Sigmoid colon (tissue), 7 donors: Measurements from ENCODE around the gene ANXA2R. TPM values are rescaled to one million over a fixed set of nuclear protein-coding genes. Genes with fewer than 3 reads are reported as not detected.

Source experiments
- DNase-seq: peaks from one replicate; pipeline ENCODE4 v3.0.0-alpha.2; 2019
- H3K27ac ChIP-seq, 4 donors: fragments of 200-600 bp; sonication (generic); one replicate each; pipeline ENCODE4 v1.5.1; 2016 to 2019; ENCODE audit warnings: mild to moderate bottlenecking in 1 of 4
- H3K27me3 ChIP-seq, 3 donors: fragments of 200-600 bp; sonication (generic); one replicate each; pipeline ENCODE4 v1.5.1; 2019; ENCODE audit warnings: mild to moderate bottlenecking in 1 of 3
- H3K36me3 ChIP-seq, 4 donors: fragments of 200-600 bp; sonication (generic); one replicate each; pipeline ENCODE4 v1.5.1; 2016 to 2019
- H3K4me1 ChIP-seq, 4 donors: fragments of 200-600 bp; sonication (generic); one replicate each; pipeline ENCODE4 v1.5.1; 2017 to 2019
- H3K4me3 ChIP-seq, 4 donors: fragments of 200-600 bp; sonication (generic); one replicate each; pipeline ENCODE4 v1.5.1; 2017 to 2019; ENCODE audit warnings: mild to moderate bottlenecking in 2 of 4, moderate library complexity in 1 of 4
- H3K9me3 ChIP-seq, 4 donors: fragments of 200-600 bp in 3 of 4; sonication (generic) in 3 of 4; one replicate each; pipeline versions ENCODE4 v1.5.1 to v1.6.1; 2013 to 2019
- CTCF ChIP-seq, 4 experiments: fragments of 450-650 bp in 3 of 4; fragments of 200-600 bp in 1 of 4; IDR thresholded peaks; one replicate each; pipeline ENCODE4 v1.5.1; 2016 to 2019; ENCODE audit warnings: antibody characterized with exemption in 4 of 4, mild to moderate bottlenecking in 3 of 4, moderate library complexity in 2 of 4
- EP300 ChIP-seq, 4 donors: sonication (generic); formaldehyde crosslinking; IDR thresholded peaks; one replicate each; pipeline ENCODE4 v1.6.1; 2017; ENCODE audit warnings: antibody characterized with exemption in 4 of 4
- POLR2A ChIP-seq, 2 donors: fragments of 450-650 bp; IDR thresholded peaks; one replicate each; pipeline ENCODE4 v1.6.1; 2016; ENCODE audit warnings: antibody characterized with exemption in 2 of 2, mild to moderate bottlenecking in 2 of 2, moderate library complexity in 2 of 2
- POLR2AphosphoS5 ChIP-seq, 4 donors: sonication (generic); formaldehyde crosslinking; IDR thresholded peaks; one replicate each; pipeline ENCODE4 v1.6.1; 2017; ENCODE audit warnings: antibody characterized with exemption in 4 of 4
- WGBS, 2 donors: extraction: QIAGEN DNeasy Blood & Tissue Kit; methylation state at CpG; one replicate each; pipeline ENCODE4 v1.1.7; 2013; 5-methylcytosine and 5-hydroxymethylcytosine counted together
- intact Hi-C: fragments of 100-400 bp; cut with DNase I; formaldehyde crosslinking; loops from one replicate; pipeline ENCODE4 v1.15.1; 2023
- polyA plus RNA-seq, 3 donors: library from polyadenylated mRNA; stranded (reverse); fragments of 200-250 nt; gene quantifications; one replicate each; pipeline ENCODE4 v1.2.3, GENCODE V29; 2013
- total RNA-seq, 4 donors: library from RNA; depleted of rRNA; stranded (reverse); fragments of >200 nt; gene quantifications; one replicate each; pipeline ENCODE4 v1.1.0, GENCODE V29; 2016
- donor health status: healthy with polysubstance abuse.
- donor health status: Bipolar disorder and iron deficiency.
- donor health status: healthy.

The ANXA2R gene
- total and polyA plus RNA-seq, 7 donors, result 0.69 to 12.4 (median 3.2) TPM

- 0% methylated on average over 44 of the region's 44 CpGs for WGBS, 2 donors
- no peaks in the 10 kb centered on the region for H3K36me3 ChIP-seq
- H3K9me3 ChIP-seq, result no peaks in the 10 kb centered on the region
- H3K27me3 ChIP-seq, result peaks cover 13 to 72% (median 35%) of the 10 kb centered on the region in 3 donors
- intact Hi-C loops, result loop anchor here (1.0 to 5.0 kb wide), 4 partner anchors 35 to 135 kb away; no protein-coding TSS in a partner anchor
- peaks cover 0 to 46% (median 31%) of the 10 kb centered on the region in 4 donors for H3K4me1 ChIP-seq
- peak; percentile 89 for DNase-seq
- H3K4me3 ChIP-seq, result peak overlapping the region; percentile 60 to 67 (median 64)
- peak overlapping the region; percentile 89 to 92 (median 89) for H3K27ac ChIP-seq
- TF ChIP-seq POLR2AphosphoS5 (IDR thresholded peaks at IDR 0.05), result peak in 1 of 4 donors; percentile 52
- TF ChIP-seq CTCF (IDR thresholded peaks at IDR 0.05), result peak in 2 of 4 experiments; percentile 18 to 26
- no peak for TF ChIP-seq POLR2A (IDR thresholded peaks at IDR 0.05)
Observed at GRCh38 chr5:43042176-43042625, 2.1 kb upstream of the ANXA2R start.

- peak; percentile 80 for DNase-seq
- peaks cover 15 to 77% (median 40%) of the 10 kb centered on the region in 3 donors for H3K27me3 ChIP-seq
- intact Hi-C loops, result loop anchor here (1.0 to 5.0 kb wide), 7 partner anchors 21 to 134 kb away; no protein-coding TSS in a partner anchor
- no peaks in the 10 kb centered on the region for H3K36me3 ChIP-seq
- H3K4me3 ChIP-seq, result peak overlapping the region; percentile 60 to 67 (median 64)
- H3K27ac ChIP-seq, result peak overlapping the region; percentile 89 to 92 (median 89)
- TF ChIP-seq POLR2A (IDR thresholded peaks at IDR 0.05) (no peak), POLR2AphosphoS5 (IDR thresholded peaks at IDR 0.05) (peak; percentile 7 to 38 (median 34))
- peaks cover 0 to 47% (median 31%) of the 10 kb centered on the region in 4 donors for H3K4me1 ChIP-seq
- H3K9me3 ChIP-seq, result no peaks in the 10 kb centered on the region
- 0 to 1% methylated on average over 33 of the region's 33 CpGs for WGBS, 2 donors
Observed at GRCh38 chr5:43041669-43042175, 1.6 kb upstream of the ANXA2R start.

GRCh38 chr5:43041110-43041668 lies 1.1 kb upstream of the ANXA2R start:
- intact Hi-C loops, result loop anchor here (1.0 to 5.0 kb wide), 6 partner anchors 20 to 134 kb away; no protein-coding TSS in a partner anchor
- H3K9me3 ChIP-seq, result no peaks in the 10 kb centered on the region
- peak overlapping the region; percentile 60 to 67 (median 64) for H3K4me3 ChIP-seq
- TF ChIP-seq POLR2AphosphoS5 (IDR thresholded peaks at IDR 0.05), result peak in 1 of 4 donors; percentile 55
- TF ChIP-seq EP300 (IDR thresholded peaks at IDR 0.05), result no peak
- DNase-seq, result no peak
- no peaks in the 10 kb centered on the region for H3K36me3 ChIP-seq
- H3K27ac ChIP-seq, result peak overlapping the region; percentile 89 to 92 (median 89)
- 3% methylated on average over 18 of the region's 18 CpGs for WGBS, 2 donors
- peaks cover 17 to 82% (median 45%) of the 10 kb centered on the region in 3 donors for H3K27me3 ChIP-seq
- H3K4me1 ChIP-seq, result peaks cover 0 to 47% (median 31%) of the 10 kb centered on the region in 4 donors

- peak overlapping the region; percentile 89 to 92 (median 89) for H3K27ac ChIP-seq
- peak; percentile 86 for DNase-seq
- peaks cover 0 to 46% (median 31%) of the 10 kb centered on the region in 4 donors for H3K4me1 ChIP-seq
- H3K36me3 ChIP-seq, result no peaks in the 10 kb centered on the region
- intact Hi-C loops, result loop anchor here (2.0 to 5.0 kb wide), 5 partner anchors 19 to 132 kb away; no protein-coding TSS in a partner anchor
- H3K4me3 ChIP-seq, result peak overlapping the region; percentile 60 to 67 (median 64)
- H3K9me3 ChIP-seq, result no peaks in the 10 kb centered on the region
- WGBS, 2 donors, result 7 to 8% methylated on average over 35 of the region's 35 CpGs
- TF ChIP-seq EP300 (IDR thresholded peaks at IDR 0.05) (no peak), POLR2AphosphoS5 (IDR thresholded peaks at IDR 0.05) (peak in 1 of 4 donors; percentile 26), POLR2A (IDR thresholded peaks at IDR 0.05) (no peak)
- peaks cover 20 to 94% (median 58%) of the 10 kb centered on the region in 3 donors for H3K27me3 ChIP-seq
Observed at GRCh38 chr5:43039471-43040286, 440 bp downstream of the ANXA2R start.

GRCh38 chr5:43039152-43039470 lies 1.0 kb downstream of the ANXA2R start:
- Histone ChIP-seq H3K27me3 (peaks cover 22 to 94% (median 64%) of the 10 kb centered on the region in 3 donors), H3K27ac (peak overlapping the region; percentile 89 to 92 (median 89)), H3K4me1 (peaks cover 0 to 41% (median 32%) of the 10 kb centered on the region in 4 donors), H3K9me3 (no peaks in the 10 kb centered on the region), H3K4me3 (peak overlapping the region in 3 of 4 donors; percentile 60 to 64 (median 64)), H3K36me3 (no peaks in the 10 kb centered on the region)
- WGBS, 2 donors, result 29 to 42% methylated on average over 6 of the region's 6 CpGs
- intact Hi-C loops, result no loop called here
- TF ChIP-seq CTCF (IDR thresholded peaks at IDR 0.05), result no peak
- TF ChIP-seq EP300 (IDR thresholded peaks at IDR 0.05), result no peak
- no peak for TF ChIP-seq POLR2A (IDR thresholded peaks at IDR 0.05)
- TF ChIP-seq POLR2AphosphoS5 (IDR thresholded peaks at IDR 0.05), result no peak
- no peak for DNase-seq
